Activated CD8-positive, alpha-beta T cell treated with anti-CD3 and anti-CD28 coated beads for 36 hours (primary cell): ENCODE data around the gene RPL35A. TPM values are rescaled to one million over a fixed set of nuclear protein-coding genes. Genes with fewer than 3 reads are reported as not detected.

Source experiments
- ATAC-seq: fragments of 200-7000 bp; cut with Tn5 transposase; one replicate; pipeline ENCODE4 v1.10.0; 2021; ENCODE audit warnings: mild to moderate bottlenecking, moderate library complexity
- CTCF ChIA-PET: fragments of 350-600 bp; sonication (Branson Sonifier 250); formaldehyde crosslinking; loops from one replicate; lab custom pipeline; 2021; ENCODE audit warnings: antibody characterized with exemption; lab: Charles Lee
- POLR2A ChIA-PET: fragments of 350-600 bp; sonication (Branson Sonifier 250); formaldehyde crosslinking; loops from one replicate; lab custom pipeline; 2021; ENCODE audit warnings: antibody characterized with exemption; lab: Charles Lee
- DNase-seq: peaks from one replicate; pipeline ENCODE4 v3.0.0-alpha.2; 2020
- H3K27ac Mint-ChIP-seq: one replicate; pipeline ENCODE4 v1.8.0; 2021; ENCODE audit warnings: mild to moderate bottlenecking, mixed read lengths
- H3K27me3 Mint-ChIP-seq: one replicate; pipeline ENCODE4 v1.8.0; 2021; ENCODE audit warnings: mixed read lengths
- H3K36me3 Mint-ChIP-seq: one replicate; pipeline ENCODE4 v1.8.0; 2021; ENCODE audit warnings: low read depth, mixed read lengths
- H3K4me1 Mint-ChIP-seq: one replicate; pipeline ENCODE4 v1.8.0; 2021; ENCODE audit warnings: low read depth, mixed read lengths
- H3K4me3 Mint-ChIP-seq: one replicate; pipeline ENCODE4 v1.8.0; 2021; ENCODE audit warnings: mild to moderate bottlenecking, moderate library complexity, mixed read lengths
- H3K9me3 Mint-ChIP-seq: one replicate; pipeline ENCODE4 v1.8.0; 2021; ENCODE audit warnings: mixed read lengths
- CTCF ChIP-seq: fragments of 200-600 bp; IDR thresholded peaks from one replicate; pipeline ENCODE4 v1.8.0; 2022; ENCODE audit warnings: antibody characterized with exemption, mild to moderate bottlenecking
- intact Hi-C: fragments of 100-400 bp; cut with micrococcal nuclease; formaldehyde crosslinking; loops from one replicate; pipeline ENCODE4 v1.10.0; 2022
- total RNA-seq, 2 experiments: library from RNA; stranded (reverse); gene quantifications; one replicate each; pipeline ENCODE4 v1.2.3, GENCODE V29; 2021

RPL35A gene
- total RNA-seq, 2 experiments from 2014 or later: 1,685 to 1,707 TPM

GRCh38 chr3:197974016-197974415 lies 24.0 kb downstream of the RPL35A start:
- intact Hi-C loops: no loop called here
- no peak overlapping the region for H3K27ac Mint-ChIP-seq
- ChIA-PET CTCF (no interaction called here), POLR2A (no interaction called here)
- H3K4me3 Mint-ChIP-seq: no peak overlapping the region
- peaks cover 6% of the 10 kb centered on the region for H3K4me1 Mint-ChIP-seq
- no peak for ATAC-seq
- peaks cover 4% of the 10 kb centered on the region for H3K9me3 Mint-ChIP-seq
- no peaks in the 10 kb centered on the region for H3K27me3 Mint-ChIP-seq
- no peak for DNase-seq
- H3K36me3 Mint-ChIP-seq: peaks cover 9% of the 10 kb centered on the region
- no peak for TF ChIP-seq CTCF

- no peak for TF ChIP-seq CTCF
- Mint-ChIP-seq H3K27ac (no peak overlapping the region), H3K27me3 (no peaks in the 10 kb centered on the region), H3K36me3 (peaks cover 10% of the 10 kb centered on the region), H3K4me3 (no peak overlapping the region), H3K9me3 (peaks cover 4% of the 10 kb centered on the region), H3K4me1 (peaks cover 7% of the 10 kb centered on the region)
- intact Hi-C loops: no loop called here
- ChIA-PET CTCF (no interaction called here), POLR2A (no interaction called here)
- DNase-seq: no peak
- ATAC-seq: no peak
Observed at GRCh38 chr3:197975311-197975710, 25.3 kb downstream of the RPL35A start.

- ChIA-PET POLR2A (no interaction called here), CTCF (no interaction called here)
- no peaks in the 10 kb centered on the region for H3K9me3 Mint-ChIP-seq
- peaks cover 13% of the 10 kb centered on the region for H3K36me3 Mint-ChIP-seq
- H3K4me3 Mint-ChIP-seq: no peak overlapping the region
- H3K27ac Mint-ChIP-seq: no peak overlapping the region
- no peak for DNase-seq
- no peak for TF ChIP-seq CTCF
- peaks cover 10% of the 10 kb centered on the region for H3K4me1 Mint-ChIP-seq
- ATAC-seq: no peak
- intact Hi-C loops: no loop called here
- no peaks in the 10 kb centered on the region for H3K27me3 Mint-ChIP-seq
Observed at GRCh38 chr3:197983076-197983475, 33.1 kb downstream of the RPL35A start.

- Mint-ChIP-seq H3K27me3 (no peaks in the 10 kb centered on the region), H3K36me3 (peaks cover 19% of the 10 kb centered on the region), H3K27ac (no peak overlapping the region), H3K4me3 (no peak overlapping the region), H3K9me3 (no peaks in the 10 kb centered on the region), H3K4me1 (no peaks in the 10 kb centered on the region)
- POLR2A ChIA-PET: no interaction called here
- CTCF ChIA-PET: no interaction called here
- DNase-seq (no peak), ATAC-seq (no peak)
- no peak for TF ChIP-seq CTCF
- intact Hi-C loops: no loop called here
Observed at GRCh38 chr3:197989651-197990050, 39.7 kb downstream of the RPL35A start.

GRCh38 chr3:197994736-197995135 lies 44.7 kb downstream of the RPL35A start:
- ATAC-seq (no peak), DNase-seq (no peak)
- Mint-ChIP-seq H3K27me3 (no peaks in the 10 kb centered on the region), H3K4me3 (no peak overlapping the region), H3K36me3 (peaks cover 16% of the 10 kb centered on the region), H3K27ac (no peak overlapping the region), H3K4me1 (no peaks in the 10 kb centered on the region), H3K9me3 (no peaks in the 10 kb centered on the region)
- TF ChIP-seq CTCF: no peak
- POLR2A ChIA-PET: interaction anchor here (1.6 kb wide), 1 partner anchor 71 kb away, joined by 3 read pairs; no protein-coding TSS in a partner anchor
- CTCF ChIA-PET: interaction anchor here (1.0 kb wide), 1 partner anchor 89 kb away, joined by 4 read pairs; no protein-coding TSS in a partner anchor
- intact Hi-C loops: no loop called here
